ENCODE results near the gene PRDM15. TPM values are rescaled to one million over a fixed set of nuclear protein-coding genes. Genes with fewer than 3 reads are reported as not detected.

The PRDM15 gene
- total RNA-seq, 1 experiment from 2014 or later, result 9.8 TPM

GRCh38 chr21:41883582-41883981 lies 4.4 kb upstream of the PRDM15 start:
- RAD21 ChIA-PET (ENCODE audit: low non-redundant PET in 1 of 2, low total read pairs in 2 of 2, uncharacterized antibody in 2 of 2, unreplicated experiment in 2 of 2), result no interaction called here
- intact Hi-C loops (cut with micrococcal nuclease), result loop anchor here (10.0 kb wide), 1 partner anchor 981 kb away; no protein-coding TSS in a partner anchor
- CTCF ChIA-PET, result no interaction called here
- Histone ChIP-seq H3K36me3 (ENCODE audit: control insufficient read depth in 1 of 2, insufficient read depth in 2 of 2, low read length in 2 of 2) (peaks cover 0 to 2% of the 10 kb centered on the region in 2 experiments; a peak in 1 of 4 replicates), H2AFZ (ENCODE audit: low read depth, low read length, poor library complexity, severe bottlenecking) (no peak overlapping the region), H3K27me3 (ENCODE audit: insufficient read depth, low read length) (no peaks in the 10 kb centered on the region), H3K27ac (ENCODE audit: low read depth, low read length) (no peak overlapping the region), H3K79me2 (ENCODE audit: insufficient read depth, low read length) (no peaks in the 10 kb centered on the region), H4K20me1 (ENCODE audit: insufficient read depth) (no peaks in the 10 kb centered on the region), H3K9ac (ENCODE audit: low read length) (no peak overlapping the region), H3K4me3 (replicated peaks in 1 of 2; ENCODE audit: low read depth in 1 of 2, low read length in 2 of 2) (no peak overlapping the region), H3K4me2 (ENCODE audit: low read length) (no peak overlapping the region), H3K9me3 (ENCODE audit: control insufficient read depth in 1 of 2, insufficient read depth in 1 of 2, low read depth in 1 of 2, low read length in 2 of 2) (no peaks in the 10 kb centered on the region), H3K4me1 (ENCODE audit: control insufficient read depth in 1 of 2, insufficient read depth in 2 of 2, low read length in 2 of 2) (peaks cover 0 to 16% of the 10 kb centered on the region in 2 experiments; a peak in 1 of 4 replicates), H3K9me2 (ENCODE audit: insufficient read depth) (no peaks in the 10 kb centered on the region)
- DNase-seq (ENCODE audit: low read depth, low spot score) (no peak), ATAC-seq (no peak)
- POLR2A ChIA-PET, result no interaction called here
- BruUV-seq (replicated peaks), result no TSS peak
- TF ChIP-seq ZFX (IDR thresholded peaks at IDR 0.05) (no peak), YY1 (IDR thresholded peaks at IDR 0.05; ENCODE audit: extremely low read depth, insufficient replicate concordance, low read depth, low read length) (no peak), POLR2AphosphoS5 (IDR thresholded peaks at IDR 0.05; ENCODE audit: low read depth, low read length) (no peak), REST (IDR thresholded peaks at IDR 0.05; ENCODE audit: low read depth) (no peak), SRF (IDR thresholded peaks at IDR 0.05; ENCODE audit: low read depth) (no peak), JUND (IDR thresholded peaks at IDR 0.05) (no peak), ZBTB33 (IDR thresholded peaks at IDR 0.05; ENCODE audit: extremely low read depth, insufficient replicate concordance, low read length) (no peak), CBX3 (IDR thresholded peaks at IDR 0.05; ENCODE audit: low read depth) (no peak), ZNF274 (IDR thresholded peaks at IDR 0.05; ENCODE audit: low read depth, low read length) (no peak), EZH2phosphoT487 (IDR thresholded peaks at IDR 0.05; ENCODE audit: borderline replicate concordance) (no peak), EGR1 (IDR thresholded peaks at IDR 0.05; ENCODE audit: low read depth) (no peak), POLR2A (IDR thresholded peaks at IDR 0.05; ENCODE audit: borderline replicate concordance, extremely low read depth, insufficient read depth, insufficient read length) (no peak), EZH2 (IDR thresholded peaks at IDR 0.05) (no peak)
